HUES64 (cell line): ENCODE results near the gene SAMD9L.

Source experiments
- H3K27ac ChIP-seq: 2 replicates; pipeline ENCODE4 v1.7.0; 2013; ENCODE audit warnings: low read depth, low read length, inconsistent platforms
- H3K27me3 ChIP-seq: 2 replicates; pipeline ENCODE4 v1.6.1; 2013; ENCODE audit warnings: mild to moderate bottlenecking, low read length; ENCODE audit not compliant: insufficient read depth
- H3K36me3 ChIP-seq: 2 replicates; pipeline ENCODE4 v1.6.1; 2013; ENCODE audit warnings: mild to moderate bottlenecking, low read length; ENCODE audit not compliant: insufficient read depth
- H3K4me1 ChIP-seq: 2 replicates; pipeline ENCODE4 v1.6.1; 2013; ENCODE audit warnings: mild to moderate bottlenecking, low read length, moderate library complexity; ENCODE audit not compliant: insufficient read depth
- H3K4me3 ChIP-seq: 2 replicates; pipeline ENCODE4 v1.5.1; 2013; ENCODE audit warnings: mild to moderate bottlenecking, low read length, moderate library complexity
- H3K9ac ChIP-seq: 2 replicates; pipeline ENCODE4 v1.6.1; 2013; ENCODE audit warnings: mild to moderate bottlenecking, low read depth, low read length
- H3K9me3 ChIP-seq: 2 replicates; pipeline ENCODE4 v1.6.1; 2013; ENCODE audit warnings: low read depth, low read length; ENCODE audit not compliant: insufficient read depth
- WGBS: fragments of 150-250, 120-280 bp; methylation state at CpG from one replicate; pipeline ENCODE4 v1.1.7; 2013; ENCODE audit warnings: missing lambda C conversion rate; 5-methylcytosine and 5-hydroxymethylcytosine counted together

Gene SAMD9L

GRCh38 chr7:93117852-93118530, 30.2 kb downstream of the SAMD9L start, which contains the start of gene SAMD9:
Gene SAMD9, minus strand, starts transcription at chr7:93117979. Its CDS starts 11,882 bp downstream, at chr7:93106097.
- WGBS, result 87% methylated on average over 4 of the region's 4 CpGs
- no peaks in the 10 kb centered on the region for H3K27me3 ChIP-seq
- H3K9me3 ChIP-seq, result no peaks in the 10 kb centered on the region
- no peaks in the 10 kb centered on the region for H3K4me1 ChIP-seq
- no peaks in the 10 kb centered on the region for H3K36me3 ChIP-seq
- H3K27ac ChIP-seq, result no peak within 1 kb of the TSS
- no peak within 1 kb of the TSS for H3K4me3 ChIP-seq
- no peak within 1 kb of the TSS for H3K9ac ChIP-seq

DNA sequence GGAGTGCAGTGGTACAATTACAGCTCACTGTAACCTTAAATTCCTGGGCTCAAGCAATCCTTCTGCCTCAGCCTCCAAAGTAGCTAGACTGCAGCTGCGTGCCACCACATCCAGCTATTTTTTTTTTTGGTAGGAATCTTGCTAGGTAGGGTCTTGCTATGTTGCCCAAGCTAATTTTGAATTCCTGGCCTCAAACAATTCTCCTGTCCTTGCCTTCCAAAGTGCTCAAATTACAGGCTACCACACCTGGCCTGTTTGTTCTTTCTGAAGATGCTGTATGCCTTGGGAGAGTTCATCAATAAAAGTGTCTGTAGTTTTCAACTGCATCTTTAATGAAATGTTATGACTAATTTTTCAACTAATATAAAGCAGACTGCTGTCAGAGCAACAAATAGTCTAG, 30.9 kb downstream of the SAMD9L start:
- Histone ChIP-seq H3K36me3 (no peaks in the 10 kb centered on the region), H3K27ac (no peak overlapping the region), H3K27me3 (no peaks in the 10 kb centered on the region), H3K9ac (no peak overlapping the region), H3K4me3 (no peak overlapping the region), H3K9me3 (no peaks in the 10 kb centered on the region), H3K4me1 (no peaks in the 10 kb centered on the region)
- WGBS, result 80% methylated on average over 1 of the region's 1 CpG

GRCh38 chr7:93115796-93116195, 32.4 kb downstream of the SAMD9L start:
- Histone ChIP-seq H3K27me3 (no peaks in the 10 kb centered on the region), H3K4me3 (no peak overlapping the region), H3K9me3 (no peaks in the 10 kb centered on the region), H3K36me3 (no peaks in the 10 kb centered on the region), H3K4me1 (no peaks in the 10 kb centered on the region), H3K9ac (no peak overlapping the region), H3K27ac (no peak overlapping the region)
- WGBS, result 86% methylated on average over 7 of the region's 7 CpGs

DNA sequence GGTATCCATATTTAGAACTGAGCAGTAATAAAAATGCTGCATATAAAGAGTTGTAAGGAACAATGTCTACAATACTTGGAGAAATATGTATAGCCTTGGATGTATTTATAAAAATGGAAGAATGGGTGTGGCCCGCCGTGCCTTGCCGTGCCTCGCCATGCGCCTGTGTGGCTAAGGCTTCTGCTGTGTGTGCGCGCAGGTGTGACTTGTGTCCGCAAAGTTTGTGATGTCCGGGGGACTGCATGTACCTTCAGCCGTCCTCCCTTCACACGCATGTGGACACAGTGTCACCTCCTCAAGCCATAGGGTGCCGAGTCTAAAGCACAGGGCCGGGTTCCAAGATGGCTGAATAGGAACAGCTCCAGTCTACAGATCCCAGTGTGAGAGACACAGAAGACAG, 40.2 kb downstream of the SAMD9L start:
- Histone ChIP-seq H3K4me3 (no peak overlapping the region), H3K36me3 (no peaks in the 10 kb centered on the region), H3K4me1 (no peaks in the 10 kb centered on the region), H3K9me3 (no peaks in the 10 kb centered on the region), H3K9ac (no peak overlapping the region), H3K27me3 (peaks cover 11% of the 10 kb centered on the region; the same call in 1 of the 2 replicates), H3K27ac (no peak overlapping the region)
- 92% methylated on average over 13 of the region's 13 CpGs for WGBS

GRCh38 chr7:93097388-93097787, 50.8 kb downstream of the SAMD9L start:
- Histone ChIP-seq H3K27ac (no peak overlapping the region), H3K36me3 (no peaks in the 10 kb centered on the region), H3K4me3 (no peak overlapping the region), H3K4me1 (no peaks in the 10 kb centered on the region), H3K9ac (no peak overlapping the region), H3K27me3 (peaks cover 5% of the 10 kb centered on the region; the same call in 1 of the 2 replicates), H3K9me3 (no peaks in the 10 kb centered on the region)
- 74% methylated on average over 2 of the region's 2 CpGs for WGBS

- Histone ChIP-seq H3K36me3 (no peaks in the 10 kb centered on the region), H3K4me3 (no peak overlapping the region), H3K27ac (no peak overlapping the region), H3K4me1 (no peaks in the 10 kb centered on the region), H3K27me3 (peaks cover 5% of the 10 kb centered on the region; the same call in 1 of the 2 replicates), H3K9ac (no peak overlapping the region), H3K9me3 (no peaks in the 10 kb centered on the region)
- 88% methylated on average over 1 of the region's 1 CpG for WGBS
Observed at GRCh38 chr7:93092757-93093370, 55.3 kb downstream of the SAMD9L start.
